Endothelial cell (in vitro differentiated cells): ENCODE results near the gene PRRG3. TPM values are rescaled to one million over a fixed set of nuclear protein-coding genes. Genes with fewer than 3 reads are reported as not detected.

Experiments
- DNase-seq: peaks from one replicate; pipeline ENCODE4 v3.0.0; 2021; ENCODE audit warnings: low spot score
- H3K27ac Mint-ChIP-seq: one replicate; pipeline ENCODE4 v1.8.0; 2021; ENCODE audit warnings: mixed read lengths, inconsistent platforms; ENCODE audit not compliant: unreplicated experiment
- H3K27me3 Mint-ChIP-seq: one replicate; pipeline ENCODE4 v1.8.0; 2021; ENCODE audit warnings: mild to moderate bottlenecking, moderate library complexity, mixed read lengths, inconsistent platforms; ENCODE audit not compliant: unreplicated experiment
- H3K36me3 Mint-ChIP-seq: one replicate; pipeline ENCODE4 v1.8.0; 2021; ENCODE audit warnings: mild to moderate bottlenecking, low read depth, mixed read lengths, inconsistent platforms; ENCODE audit not compliant: unreplicated experiment
- H3K4me1 Mint-ChIP-seq: one replicate; pipeline ENCODE4 v1.8.0; 2021; ENCODE audit warnings: mild to moderate bottlenecking, mixed read lengths, inconsistent platforms; ENCODE audit not compliant: unreplicated experiment
- H3K4me3 Mint-ChIP-seq: one replicate; pipeline ENCODE4 v1.8.0; 2021; ENCODE audit warnings: mild to moderate bottlenecking, mixed read lengths, inconsistent platforms; ENCODE audit not compliant: unreplicated experiment
- H3K9me3 Mint-ChIP-seq: one replicate; pipeline ENCODE4 v1.8.0; 2021; ENCODE audit warnings: mixed read lengths, inconsistent platforms; ENCODE audit not compliant: unreplicated experiment
- total RNA-seq: library from RNA; stranded (reverse); fragmentation: NEBNext Ultra II Directional; extraction: Animal tissue kit (Norgen Biotek cat#: 25700); gene quantifications from one replicate; pipeline ENCODE4 v1.2.1, GENCODE V29; 2021; ENCODE audit not compliant: unreplicated experiment
- TF ChIP-seq, protein P1 (sequence below): fragments of 200-600 bp; sonication (generic); IDR thresholded peaks from one replicate; pipeline ENCODE4 v1.5.0; 2021; ENCODE audit warnings: antibody characterized with exemption; ENCODE audit not compliant: unreplicated experiment

PRRG3 gene
- total RNA-seq, 1 donor from 2014 or later: 3.7 TPM

- H3K4me1 Mint-ChIP-seq: no peaks in the 10 kb centered on the region
- H3K4me3 Mint-ChIP-seq: no peak overlapping the region
- no peaks in the 10 kb centered on the region for H3K27me3 Mint-ChIP-seq
- no peak overlapping the region for H3K27ac Mint-ChIP-seq
- TF ChIP-seq, protein P1, sequence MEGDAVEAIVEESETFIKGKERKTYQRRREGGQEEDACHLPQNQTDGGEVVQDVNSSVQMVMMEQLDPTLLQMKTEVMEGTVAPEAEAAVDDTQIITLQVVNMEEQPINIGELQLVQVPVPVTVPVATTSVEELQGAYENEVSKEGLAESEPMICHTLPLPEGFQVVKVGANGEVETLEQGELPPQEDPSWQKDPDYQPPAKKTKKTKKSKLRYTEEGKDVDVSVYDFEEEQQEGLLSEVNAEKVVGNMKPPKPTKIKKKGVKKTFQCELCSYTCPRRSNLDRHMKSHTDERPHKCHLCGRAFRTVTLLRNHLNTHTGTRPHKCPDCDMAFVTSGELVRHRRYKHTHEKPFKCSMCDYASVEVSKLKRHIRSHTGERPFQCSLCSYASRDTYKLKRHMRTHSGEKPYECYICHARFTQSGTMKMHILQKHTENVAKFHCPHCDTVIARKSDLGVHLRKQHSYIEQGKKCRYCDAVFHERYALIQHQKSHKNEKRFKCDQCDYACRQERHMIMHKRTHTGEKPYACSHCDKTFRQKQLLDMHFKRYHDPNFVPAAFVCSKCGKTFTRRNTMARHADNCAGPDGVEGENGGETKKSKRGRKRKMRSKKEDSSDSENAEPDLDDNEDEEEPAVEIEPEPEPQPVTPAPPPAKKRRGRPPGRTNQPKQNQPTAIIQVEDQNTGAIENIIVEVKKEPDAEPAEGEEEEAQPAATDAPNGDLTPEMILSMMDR: no peak
- DNase-seq: no peak
- H3K36me3 Mint-ChIP-seq: no peaks in the 10 kb centered on the region
- H3K9me3 Mint-ChIP-seq: no peaks in the 10 kb centered on the region
Measured at GRCh38 chrX:151737494-151737893, 42.2 kb downstream of the PRRG3 start.

- no peak for DNase-seq
- no peaks in the 10 kb centered on the region for H3K4me1 Mint-ChIP-seq
- H3K27ac Mint-ChIP-seq: no peak overlapping the region
- no peaks in the 10 kb centered on the region for H3K36me3 Mint-ChIP-seq
- TF ChIP-seq, protein P1: no peak
- H3K9me3 Mint-ChIP-seq: no peaks in the 10 kb centered on the region
- no peaks in the 10 kb centered on the region for H3K27me3 Mint-ChIP-seq
- no peak overlapping the region for H3K4me3 Mint-ChIP-seq
Measured at GRCh38 chrX:151738751-151739150, 43.5 kb downstream of the PRRG3 start.

DNA sequence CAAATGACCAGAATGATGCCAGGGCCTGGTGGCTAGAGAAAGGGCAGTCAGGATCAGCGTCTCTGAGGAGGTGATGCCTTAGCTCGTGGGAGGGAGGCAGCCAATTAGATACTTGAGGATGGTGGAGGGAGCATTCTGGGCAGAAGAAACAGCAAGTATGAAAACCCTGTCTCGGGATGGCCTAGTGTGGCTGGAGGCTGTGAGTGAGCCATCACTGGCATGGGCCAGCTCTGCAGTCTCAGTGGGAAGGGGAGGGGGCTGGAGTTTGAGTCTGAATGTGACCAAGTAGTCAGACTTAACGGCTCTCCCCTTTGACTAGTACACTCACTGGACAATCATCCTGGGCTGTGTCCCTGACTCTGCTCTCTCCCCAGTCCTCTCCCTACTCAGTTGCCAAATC is 46.3 kb downstream of the PRRG3 start:
- TF ChIP-seq, protein P1: no peak
- Mint-ChIP-seq H3K36me3 (no peaks in the 10 kb centered on the region), H3K4me1 (no peaks in the 10 kb centered on the region), H3K9me3 (no peaks in the 10 kb centered on the region), H3K27me3 (no peaks in the 10 kb centered on the region), H3K27ac (no peak overlapping the region), H3K4me3 (no peak overlapping the region)
- no peak for DNase-seq

- Mint-ChIP-seq H3K4me3 (no peak overlapping the region), H3K36me3 (no peaks in the 10 kb centered on the region), H3K9me3 (no peaks in the 10 kb centered on the region), H3K27ac (no peak overlapping the region), H3K4me1 (no peaks in the 10 kb centered on the region), H3K27me3 (no peaks in the 10 kb centered on the region)
- TF ChIP-seq, protein P1: no peak
- DNase-seq: no peak
Measured at GRCh38 chrX:151742311-151742710, 47.1 kb downstream of the PRRG3 start.

DNA sequence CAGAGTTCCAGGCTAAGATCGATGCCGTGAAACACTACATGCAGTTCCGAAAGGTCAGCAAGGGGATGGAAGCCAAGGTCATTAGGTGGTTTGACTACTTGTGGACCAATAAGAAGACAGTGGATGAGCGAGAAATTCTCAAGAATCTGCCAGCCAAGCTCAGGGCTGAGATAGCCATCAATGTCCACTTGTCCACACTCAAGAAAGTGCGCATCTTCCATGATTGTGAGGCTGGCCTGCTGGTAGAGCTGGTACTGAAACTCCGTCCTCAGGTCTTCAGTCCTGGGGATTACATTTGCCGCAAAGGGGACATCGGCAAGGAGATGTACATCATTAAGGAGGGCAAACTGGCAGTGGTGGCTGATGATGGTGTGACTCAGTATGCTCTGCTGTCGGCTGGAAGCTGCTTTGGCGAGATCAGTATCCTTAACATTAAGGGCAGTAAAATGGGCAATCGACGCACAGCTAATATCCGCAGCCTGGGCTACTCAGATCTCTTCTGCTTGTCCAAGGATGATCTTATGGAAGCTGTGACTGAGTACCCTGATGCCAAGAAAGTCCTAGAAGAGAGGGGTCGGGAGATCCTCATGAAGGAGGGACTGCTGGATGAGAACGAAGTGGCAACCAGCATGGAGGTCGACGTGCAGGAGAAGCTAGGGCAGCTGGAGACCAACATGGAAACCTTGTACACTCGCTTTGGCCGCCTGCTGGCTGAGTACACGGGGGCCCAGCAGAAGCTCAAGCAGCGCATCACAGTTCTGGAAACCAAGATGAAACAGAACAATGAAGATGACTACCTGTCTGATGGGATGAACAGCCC is 48.6 kb downstream of the PRRG3 start:
- TF ChIP-seq, protein P1: no peak
- H3K4me3 Mint-ChIP-seq: no peak overlapping the region
- H3K9me3 Mint-ChIP-seq: no peaks in the 10 kb centered on the region
- no peaks in the 10 kb centered on the region for H3K27me3 Mint-ChIP-seq
- DNase-seq: no peak
- no peak overlapping the region for H3K27ac Mint-ChIP-seq
- H3K36me3 Mint-ChIP-seq: no peaks in the 10 kb centered on the region
- H3K4me1 Mint-ChIP-seq: no peaks in the 10 kb centered on the region
